Trophoblast cell (in vitro differentiated cells and primary cell): ENCODE results near the gene PACSIN2.

Experiments
- DNase-seq, 2 donors: peaks; one replicate each; pipeline ENCODE4 v3.0.0-alpha.2; 2016
- H2AFZ ChIP-seq: 2 replicates; pipeline ENCODE4 v1.6.1; 2013; ENCODE audit warnings: low read length, moderate library complexity, mild to moderate bottlenecking; ENCODE audit not compliant: insufficient read depth, poor library complexity
- H2AK5ac ChIP-seq: 2 replicates; pipeline ENCODE4 v1.6.1; 2013; ENCODE audit warnings: mild to moderate bottlenecking, low read length
- H2BK120ac ChIP-seq: 2 replicates; pipeline ENCODE4 v1.6.1; 2013; ENCODE audit warnings: low read length, mild to moderate bottlenecking, moderate library complexity; ENCODE audit not compliant: insufficient read depth, poor library complexity
- H2BK12ac ChIP-seq: 2 replicates; pipeline ENCODE4 v1.6.1; 2013; ENCODE audit warnings: mild to moderate bottlenecking, low read length, moderate library complexity
- H2BK5ac ChIP-seq: 2 replicates; pipeline ENCODE4 v1.6.1; 2013; ENCODE audit warnings: low read length, low read depth, moderate library complexity, mild to moderate bottlenecking; ENCODE audit not compliant: poor library complexity
- H3K14ac ChIP-seq: 2 replicates; pipeline ENCODE4 v1.6.1; 2013; ENCODE audit warnings: mild to moderate bottlenecking, low read length
- H3K18ac ChIP-seq: 2 replicates; pipeline ENCODE4 v1.6.1; 2013; ENCODE audit warnings: mild to moderate bottlenecking, low read length
- H3K23ac ChIP-seq: 2 replicates; pipeline ENCODE4 v1.6.1; 2013; ENCODE audit warnings: low read length
- H3K27ac ChIP-seq: 2 replicates; pipeline ENCODE4 v1.5.1; 2013; ENCODE audit warnings: low read depth, mild to moderate bottlenecking, inconsistent platforms, low read length, moderate library complexity
- H3K27me3 ChIP-seq: 2 replicates; pipeline ENCODE4 v1.6.1; 2013; ENCODE audit warnings: inconsistent platforms, mild to moderate bottlenecking, low read length, moderate library complexity; ENCODE audit not compliant: insufficient read depth
- H3K36me3 ChIP-seq, 2 experiments: 1 replicate in 1 of 2; 2 replicates in 1 of 2; pipeline ENCODE4 v1.6.1; 2013; ENCODE audit warnings: low read length in 2 of 2, mild to moderate bottlenecking in 2 of 2, moderate library complexity in 1 of 2; ENCODE audit not compliant: insufficient read depth in 2 of 2, control insufficient read depth in 1 of 2
- H3K4ac ChIP-seq: 2 replicates; pipeline ENCODE4 v1.6.1; 2013; ENCODE audit warnings: low read depth, mild to moderate bottlenecking, low read length, moderate library complexity
- H3K4me1 ChIP-seq, 2 experiments: 1 replicate in 1 of 2; 2 replicates in 1 of 2; pipeline ENCODE4 v1.6.1; 2013; ENCODE audit warnings: low read length in 2 of 2, mild to moderate bottlenecking in 2 of 2, moderate library complexity in 1 of 2; ENCODE audit not compliant: insufficient read depth in 2 of 2, control insufficient read depth in 1 of 2
- H3K4me2 ChIP-seq: 2 replicates; pipeline ENCODE4 v1.6.1; 2013; ENCODE audit warnings: inconsistent platforms, mild to moderate bottlenecking, low read length, moderate library complexity
- H3K4me3 ChIP-seq: 2 replicates; pipeline ENCODE4 v1.5.1; 2013; ENCODE audit warnings: mild to moderate bottlenecking, low read depth, low read length, inconsistent platforms
- H3K79me1 ChIP-seq: one replicate; pipeline ENCODE4 v1.6.1; 2013; ENCODE audit warnings: low read length
- H3K79me2 ChIP-seq: 2 replicates; pipeline ENCODE4 v1.6.1; 2013; ENCODE audit warnings: low read length, mild to moderate bottlenecking; ENCODE audit not compliant: control insufficient read depth, insufficient read depth, poor library complexity
- H3K9ac ChIP-seq: 2 replicates; pipeline ENCODE4 v1.6.1; 2013; ENCODE audit warnings: mild to moderate bottlenecking, low read length
- H3K9me3 ChIP-seq: 2 replicates; pipeline ENCODE4 v1.6.1; 2013; ENCODE audit warnings: low read depth, mild to moderate bottlenecking, control low read depth, inconsistent platforms, low read length; ENCODE audit not compliant: insufficient read depth
- H4K12ac ChIP-seq: 2 replicates; pipeline ENCODE4 v1.6.1; 2013; ENCODE audit warnings: low read depth, mild to moderate bottlenecking, low read length, moderate library complexity
- H4K8ac ChIP-seq: 2 replicates; pipeline ENCODE4 v1.6.1; 2013; ENCODE audit warnings: low read depth, mild to moderate bottlenecking, low read length, moderate library complexity
- H4K91ac ChIP-seq: one replicate; pipeline ENCODE4 v1.6.1; 2013; ENCODE audit warnings: low read depth, mild to moderate bottlenecking, low read length, moderate library complexity
- WGBS: extraction: QIAGEN DNeasy Blood & Tissue Kit; methylation state at CpG from one replicate; pipeline ENCODE4 v1.1.7; 2013; ENCODE audit warnings: missing lambda C conversion rate; ENCODE audit not compliant: insufficient read length, insufficient coverage; ENCODE audit errors: extremely low coverage; 5-methylcytosine and 5-hydroxymethylcytosine counted together

PACSIN2 gene

DNA sequence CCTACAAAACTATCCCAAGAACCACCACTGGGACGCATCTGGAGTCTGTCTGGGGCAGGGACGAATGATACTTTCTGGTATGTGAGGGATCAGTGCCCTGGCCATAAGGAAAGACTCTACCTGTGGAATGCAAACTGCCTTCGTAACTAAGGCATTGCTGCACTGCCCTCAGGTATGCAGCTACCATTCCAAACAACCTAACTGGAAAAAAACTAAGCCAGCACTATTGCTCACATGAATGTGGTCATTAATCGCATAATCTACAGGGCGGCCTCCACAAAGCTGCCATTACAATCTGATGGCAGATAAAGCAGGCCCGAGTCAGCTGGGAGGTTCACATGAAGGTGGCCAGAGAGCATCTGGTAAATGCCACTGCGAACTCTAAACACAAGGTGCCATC lies 3.9 kb downstream of the PACSIN2 start:
- H3K27ac ChIP-seq, result peak overlapping the region; percentile 77
- H3K9me3 ChIP-seq, result no peaks in the 10 kb centered on the region
- no peak overlapping the region for H3K18ac ChIP-seq
- H3K79me1 ChIP-seq, result peaks cover 32% of the 10 kb centered on the region
- no peak overlapping the region for H3K9ac ChIP-seq
- H3K14ac ChIP-seq, result no peak overlapping the region
- DNase-seq, result peak; percentile 93 to 98
- H2BK12ac ChIP-seq, result no peak overlapping the region
- no peak overlapping the region for H4K91ac ChIP-seq
- H4K8ac ChIP-seq, result no peak overlapping the region
- H3K27me3 ChIP-seq, result no peaks in the 10 kb centered on the region
- H3K4me3 ChIP-seq, result no peak overlapping the region
- no peaks in the 10 kb centered on the region for H3K36me3 ChIP-seq
- no peak overlapping the region for H2BK5ac ChIP-seq
- no peak overlapping the region for H2BK120ac ChIP-seq
- peak overlapping the region; percentile 46 for H3K4me2 ChIP-seq
- WGBS, result no CpG with 5 or more reads among the region's 7 CpGs
- H3K4ac ChIP-seq, result no peak overlapping the region
- H2AK5ac ChIP-seq, result no peak overlapping the region
- no peak overlapping the region for H3K23ac ChIP-seq
- peaks cover 38 to 47% of the 10 kb centered on the region in 2 experiments for H3K4me1 ChIP-seq
- H2AFZ ChIP-seq, result no peak overlapping the region
- H3K79me2 ChIP-seq, result peaks cover 25% of the 10 kb centered on the region
- no peak overlapping the region for H4K12ac ChIP-seq

DNA sequence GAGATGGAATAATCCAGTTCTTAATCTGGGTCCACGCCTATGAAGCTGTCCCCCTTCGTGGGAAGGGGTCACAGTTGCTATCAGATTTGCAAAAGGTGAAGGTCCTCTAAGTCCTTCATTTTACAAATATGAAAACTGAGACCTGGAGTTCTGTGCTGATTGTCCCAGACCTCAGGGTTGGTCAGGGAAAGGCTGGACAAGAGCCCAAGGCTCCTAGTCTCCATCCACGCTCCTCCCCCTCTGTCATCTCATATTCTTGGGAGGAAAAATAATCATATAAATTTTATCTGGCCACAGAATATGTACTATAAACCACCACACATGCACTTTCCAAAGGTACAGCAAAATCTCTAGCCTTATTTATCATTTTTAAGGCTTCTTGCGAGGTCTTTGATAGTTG lies 5.5 kb downstream of the PACSIN2 start:
- WGBS, result no CpG with 5 or more reads among the region's 4 CpGs
- no peak overlapping the region for H4K8ac ChIP-seq

DNA sequence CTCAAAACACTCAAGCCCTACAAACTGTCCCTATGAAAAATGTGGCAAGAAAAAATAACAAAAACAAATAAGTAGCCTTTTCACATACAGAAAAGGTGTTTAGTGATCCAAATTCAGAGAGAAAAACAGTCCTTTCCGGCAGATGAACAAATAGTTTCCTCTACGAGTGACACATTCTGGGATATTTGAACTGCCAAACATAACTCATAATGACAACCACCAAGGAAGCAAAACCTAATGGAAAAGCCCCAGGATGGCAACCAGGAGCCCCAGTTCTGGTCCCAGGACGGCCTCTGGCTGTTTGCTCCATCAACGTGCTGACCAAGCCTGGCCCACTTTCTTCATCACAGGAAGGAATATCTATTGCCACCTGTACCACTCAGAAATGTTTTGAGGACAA lies 6.0 kb downstream of the PACSIN2 start:
- no peaks in the 10 kb centered on the region for H3K9me3 ChIP-seq
- no peaks in the 10 kb centered on the region for H3K27me3 ChIP-seq
- H3K14ac ChIP-seq, result no peak overlapping the region
- no peak overlapping the region for H2AK5ac ChIP-seq
- no peaks in the 10 kb centered on the region for H3K36me3 ChIP-seq
- no peak overlapping the region for H3K23ac ChIP-seq
- H4K12ac ChIP-seq, result no peak overlapping the region
- no peak overlapping the region for H4K8ac ChIP-seq
- no peak overlapping the region for H3K4me3 ChIP-seq
- no peak overlapping the region for H2AFZ ChIP-seq
- WGBS, result no CpG with 5 or more reads among the region's 4 CpGs
- H3K9ac ChIP-seq, result no peak overlapping the region
- H3K4me1 ChIP-seq, result peaks cover 38 to 49% of the 10 kb centered on the region in 2 experiments
- H2BK12ac ChIP-seq, result no peak overlapping the region
- no peak overlapping the region for H3K4me2 ChIP-seq
- DNase-seq, result peak; percentile 27 to 60
- no peak overlapping the region for H2BK5ac ChIP-seq
- H3K4ac ChIP-seq, result peak overlapping the region; percentile 95
- peak overlapping the region; percentile 12 for H3K27ac ChIP-seq
- no peak overlapping the region for H4K91ac ChIP-seq
- H2BK120ac ChIP-seq, result no peak overlapping the region
- H3K79me2 ChIP-seq, result peaks cover 34% of the 10 kb centered on the region
- H3K79me1 ChIP-seq, result peaks cover 18% of the 10 kb centered on the region
- H3K18ac ChIP-seq, result no peak overlapping the region

More for the DNA sequence above, 5.5 kb downstream of the PACSIN2 start:
- Histone ChIP-seq H3K4ac (peak overlapping the region; percentile 95), H3K23ac (no peak overlapping the region), H3K9me3 (no peaks in the 10 kb centered on the region), H4K91ac (no peak overlapping the region), H4K12ac (no peak overlapping the region), H3K4me3 (no peak overlapping the region), H3K27ac (no peak overlapping the region), H2AK5ac (no peak overlapping the region), H3K18ac (no peak overlapping the region), H3K4me1 (peaks cover 35 to 45% of the 10 kb centered on the region in 2 experiments), H3K27me3 (no peaks in the 10 kb centered on the region), H2BK12ac (no peak overlapping the region), H3K79me1 (peaks cover 23% of the 10 kb centered on the region), H2BK120ac (no peak overlapping the region), H3K79me2 (peaks cover 34% of the 10 kb centered on the region), H3K14ac (no peak overlapping the region), H3K9ac (no peak overlapping the region), H2BK5ac (no peak overlapping the region), H3K4me2 (no peak overlapping the region), H3K36me3 (no peaks in the 10 kb centered on the region), H2AFZ (no peak overlapping the region)
- DNase-seq, result no peak

GRCh38 chr22:43008509-43008908 lies 6.4 kb downstream of the PACSIN2 start:
- Histone ChIP-seq H4K91ac (no peak overlapping the region), H3K9ac (no peak overlapping the region), H4K8ac (no peak overlapping the region), H3K27me3 (no peaks in the 10 kb centered on the region), H2BK120ac (no peak overlapping the region), H4K12ac (no peak overlapping the region), H2BK12ac (no peak overlapping the region), H3K79me1 (peaks cover 14% of the 10 kb centered on the region), H2BK5ac (no peak overlapping the region), H3K9me3 (no peaks in the 10 kb centered on the region), H3K14ac (no peak overlapping the region), H3K4me2 (no peak overlapping the region), H3K23ac (no peak overlapping the region), H2AK5ac (no peak overlapping the region), H3K18ac (no peak overlapping the region), H3K4ac (peak overlapping the region; percentile 90), H3K36me3 (no peaks in the 10 kb centered on the region), H3K4me3 (no peak overlapping the region), H3K4me1 (peaks cover 37 to 46% of the 10 kb centered on the region in 2 experiments), H3K27ac (peak overlapping the region; percentile 6), H2AFZ (no peak overlapping the region), H3K79me2 (peaks cover 32% of the 10 kb centered on the region)
- DNase-seq, result peak; percentile 41 to 73
- WGBS, result no CpG with 5 or more reads among the region's 4 CpGs
